Prostate gland (tissue), 2 donors: ENCODE results near the gene BATF2. TPM values are rescaled to one million over a fixed set of nuclear protein-coding genes. Genes with fewer than 3 reads are reported as not detected.
"Not testable (repeated sequence)": the region's sequence is repeated elsewhere in the genome, so short reads cannot be mapped to it uniquely, and the experiment has no call there.

ENCODE experiments used
- DNase-seq: peaks from one replicate; pipeline ENCODE4 v3.0.0-alpha.2; 2019; ENCODE audit warnings: low spot score
- H3K27ac ChIP-seq, 2 donors: fragments of 200-600 bp; sonication (generic); 2 replicates each; pipeline ENCODE4 v1.5.1; 2017 to 2019
- H3K27me3 ChIP-seq: fragments of 200-600 bp; sonication (generic); replicated peaks from 2 replicates; pipeline ENCODE4 v1.5.1; 2019; ENCODE audit not compliant: insufficient read depth
- H3K36me3 ChIP-seq, 2 donors: fragments of 200-600 bp; sonication (generic); 1 replicate in 1 of 2; 2 replicates in 1 of 2; pipeline versions ENCODE4 v1.5.1 to v1.8.1; 2017 to 2019
- H3K4me1 ChIP-seq: fragments of 200-600 bp; sonication (generic); replicated peaks from 2 replicates; pipeline ENCODE4 v1.5.1; 2019
- H3K4me3 ChIP-seq, 2 donors: fragments of 200-600 bp; sonication (generic); 2 replicates each; pipeline ENCODE4 v1.5.1; 2017 to 2019
- H3K9me3 ChIP-seq: fragments of 200-600 bp; sonication (generic); 2 replicates; pipeline ENCODE4 v1.5.1; 2017
- POLR2A ChIP-seq: fragments of 450-650 bp; IDR thresholded peaks from one replicate; pipeline ENCODE4 v1.6.1; 2016; ENCODE audit warnings: antibody characterized with exemption, mild to moderate bottlenecking
- POLR2AphosphoS5 ChIP-seq: sonication (generic); formaldehyde crosslinking; IDR thresholded peaks from one replicate; pipeline ENCODE4 v1.6.1; 2017; ENCODE audit warnings: antibody characterized with exemption
- WGBS: methylation state at CpG from one replicate; pipeline ENCODE4 v1.1.5; 2018; 5-methylcytosine and 5-hydroxymethylcytosine counted together
- intact Hi-C: fragments of 100-400 bp; cut with DNase I; formaldehyde crosslinking; loops from one replicate; pipeline ENCODE4 v1.14.2; 2022
- total RNA-seq, 2 donors: library from RNA; depleted of rRNA; stranded (reverse); fragments of >200 nt; gene quantifications; one replicate each; pipeline ENCODE4 v1.1.0, GENCODE V29; 2016
- TF ChIP-seq, protein P1 (sequence below), 4 experiments: fragments of 200-600 bp in 2 of 4; fragments of 450-650 bp in 2 of 4; sonication (generic) in 2 of 4; IDR thresholded peaks; 1 replicate in 3 of 4; 2 replicates in 1 of 4; pipeline ENCODE4 v1.5.1; 2016 to 2019; ENCODE audit warnings: antibody characterized with exemption in 4 of 4, mild to moderate bottlenecking in 2 of 4, moderate library complexity in 2 of 4

BATF2 gene
- total RNA-seq, 2 donors from 2014 or later: 1.5 TPM

DNA sequence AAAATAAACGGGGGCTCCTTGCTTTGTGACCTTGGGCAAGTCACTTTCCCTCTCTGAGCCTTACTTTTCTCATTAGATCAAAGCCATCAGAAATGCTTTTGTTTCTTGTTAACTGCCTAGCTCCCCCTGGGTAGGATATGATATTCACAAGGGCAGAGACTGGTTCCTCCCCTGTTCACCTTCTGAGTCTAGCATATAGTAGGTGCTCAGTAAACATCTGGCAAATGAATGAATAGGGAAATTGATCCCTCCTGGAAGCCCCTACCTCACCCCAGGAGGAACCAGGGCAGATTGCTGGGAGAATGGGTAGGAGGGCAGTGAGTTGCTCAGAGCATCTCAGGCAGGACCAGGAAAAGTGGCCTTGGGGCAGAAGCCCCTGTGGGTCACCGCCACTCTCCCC is 37.7 kb upstream of the BATF2 start:
- TF ChIP-seq, protein P1, sequence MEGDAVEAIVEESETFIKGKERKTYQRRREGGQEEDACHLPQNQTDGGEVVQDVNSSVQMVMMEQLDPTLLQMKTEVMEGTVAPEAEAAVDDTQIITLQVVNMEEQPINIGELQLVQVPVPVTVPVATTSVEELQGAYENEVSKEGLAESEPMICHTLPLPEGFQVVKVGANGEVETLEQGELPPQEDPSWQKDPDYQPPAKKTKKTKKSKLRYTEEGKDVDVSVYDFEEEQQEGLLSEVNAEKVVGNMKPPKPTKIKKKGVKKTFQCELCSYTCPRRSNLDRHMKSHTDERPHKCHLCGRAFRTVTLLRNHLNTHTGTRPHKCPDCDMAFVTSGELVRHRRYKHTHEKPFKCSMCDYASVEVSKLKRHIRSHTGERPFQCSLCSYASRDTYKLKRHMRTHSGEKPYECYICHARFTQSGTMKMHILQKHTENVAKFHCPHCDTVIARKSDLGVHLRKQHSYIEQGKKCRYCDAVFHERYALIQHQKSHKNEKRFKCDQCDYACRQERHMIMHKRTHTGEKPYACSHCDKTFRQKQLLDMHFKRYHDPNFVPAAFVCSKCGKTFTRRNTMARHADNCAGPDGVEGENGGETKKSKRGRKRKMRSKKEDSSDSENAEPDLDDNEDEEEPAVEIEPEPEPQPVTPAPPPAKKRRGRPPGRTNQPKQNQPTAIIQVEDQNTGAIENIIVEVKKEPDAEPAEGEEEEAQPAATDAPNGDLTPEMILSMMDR (IDR thresholded peaks at IDR 0.05): no peak
- TF ChIP-seq POLR2A (no peak), POLR2AphosphoS5 (no peak)
- Histone ChIP-seq H3K4me3 (no peak overlapping the region), H3K36me3 (peaks cover 13 to 14% of the 10 kb centered on the region in 2 donors), H3K27ac (no peak overlapping the region), H3K4me1 (no peaks in the 10 kb centered on the region), H3K27me3 (no peaks in the 10 kb centered on the region), H3K9me3 (no peaks in the 10 kb centered on the region)
- DNase-seq: no peak
- intact Hi-C loops: no loop called here
- WGBS: 88% methylated on average over 2 of the region's 2 CpGs

DNA sequence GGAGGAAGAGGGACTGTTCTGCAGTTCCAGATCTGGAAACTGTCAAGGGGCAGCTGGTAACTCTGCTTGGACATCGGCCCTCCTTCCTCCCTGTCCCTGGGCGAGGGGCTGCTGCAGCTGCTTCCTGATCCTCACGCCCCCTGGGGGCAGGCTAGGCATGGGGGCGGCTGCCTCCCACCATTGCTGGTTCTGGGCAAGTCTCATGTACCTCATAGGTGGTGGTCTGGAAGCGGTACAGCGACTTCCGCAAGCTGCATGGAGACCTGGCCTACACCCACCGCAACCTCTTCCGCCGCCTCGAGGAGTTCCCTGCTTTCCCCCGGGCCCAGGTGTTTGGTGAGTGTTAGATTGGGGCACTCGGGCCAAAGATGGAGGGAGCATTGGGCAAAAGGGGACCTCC is 35.4 kb upstream of the BATF2 start:
- peaks cover 8 to 13% of the 10 kb centered on the region in 2 donors for H3K36me3 ChIP-seq
- H3K4me1 ChIP-seq: peaks cover 5% of the 10 kb centered on the region
- DNase-seq: no peak
- H3K9me3 ChIP-seq: no peaks in the 10 kb centered on the region
- no peak overlapping the region for H3K4me3 ChIP-seq
- TF ChIP-seq POLR2AphosphoS5 (no peak), POLR2A (no peak)
- TF ChIP-seq, protein P1 (IDR thresholded peaks at IDR 0.05): no peak
- H3K27me3 ChIP-seq: no peaks in the 10 kb centered on the region
- no peak overlapping the region for H3K27ac ChIP-seq
- 85% methylated on average over 13 of the region's 13 CpGs for WGBS
- intact Hi-C loops: no loop called here

DNA sequence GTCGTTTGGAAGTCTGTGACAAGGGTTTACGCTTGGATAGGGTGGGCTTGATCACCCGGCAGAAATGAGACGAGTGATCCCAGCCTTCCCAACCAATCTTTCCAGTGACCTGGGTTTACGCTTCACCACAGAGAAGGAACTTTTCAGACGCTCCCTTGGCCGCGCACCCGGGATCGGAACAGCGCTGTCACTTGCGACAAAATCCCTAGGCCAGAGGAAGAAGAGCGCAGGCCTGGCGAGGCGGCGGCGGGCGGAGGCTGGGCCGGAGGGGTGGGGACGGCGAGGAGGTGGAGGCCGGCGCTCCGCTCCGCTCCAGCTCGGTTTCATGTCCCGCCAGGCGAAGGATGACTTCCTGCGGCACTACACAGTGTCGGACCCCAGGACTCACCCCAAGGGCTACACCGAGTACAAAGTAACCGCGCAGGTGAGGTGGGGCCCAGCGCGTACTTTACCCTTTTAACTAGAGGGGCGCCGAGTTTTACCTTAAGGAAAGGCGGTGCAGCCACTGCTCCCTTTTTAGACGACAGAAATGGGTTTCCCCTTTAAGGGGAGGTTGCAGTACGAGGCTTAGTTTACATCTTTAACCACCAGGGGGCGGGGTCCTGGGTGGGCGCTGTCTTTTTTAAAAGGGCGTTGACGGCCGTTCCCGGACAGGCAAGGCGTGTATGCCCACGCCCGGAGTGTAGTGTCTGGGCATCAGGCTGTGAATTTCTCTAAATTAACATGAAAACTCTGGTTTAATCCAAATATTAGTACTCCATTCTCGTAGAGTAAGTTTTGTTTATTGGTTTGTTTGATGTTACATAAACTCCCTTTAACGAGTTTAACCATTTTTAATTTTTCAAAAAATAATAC is 30.7 kb upstream of the BATF2 start, which contains the start of gene SNX15:
Gene SNX15 (plus strand): TSS at position 227 of the 855 bp plus-strand sequence. CDS start 99 bp downstream, at position 326.
- intact Hi-C loops: no loop called here
- no peaks in the 10 kb centered on the region for H3K27me3 ChIP-seq
- WGBS: under 1% methylated on average over 40 of the region's 51 CpGs
- H3K36me3 ChIP-seq: no peaks in the 10 kb centered on the region
- no peaks in the 10 kb centered on the region for H3K9me3 ChIP-seq
- peak within 1 kb of the TSS; percentile 42 to 57 for H3K4me3 ChIP-seq
- DNase-seq: peak; percentile 94
- peak; percentile 60 for TF ChIP-seq POLR2A
- TF ChIP-seq, protein P1 (IDR thresholded peaks at IDR 0.05): peak; percentile 67 to 86 (median 78)
- peak; percentile 90 for TF ChIP-seq POLR2AphosphoS5
- peaks cover 5% of the 10 kb centered on the region for H3K4me1 ChIP-seq
- H3K27ac ChIP-seq: peak within 1 kb of the TSS; percentile 87 to 92

DNA sequence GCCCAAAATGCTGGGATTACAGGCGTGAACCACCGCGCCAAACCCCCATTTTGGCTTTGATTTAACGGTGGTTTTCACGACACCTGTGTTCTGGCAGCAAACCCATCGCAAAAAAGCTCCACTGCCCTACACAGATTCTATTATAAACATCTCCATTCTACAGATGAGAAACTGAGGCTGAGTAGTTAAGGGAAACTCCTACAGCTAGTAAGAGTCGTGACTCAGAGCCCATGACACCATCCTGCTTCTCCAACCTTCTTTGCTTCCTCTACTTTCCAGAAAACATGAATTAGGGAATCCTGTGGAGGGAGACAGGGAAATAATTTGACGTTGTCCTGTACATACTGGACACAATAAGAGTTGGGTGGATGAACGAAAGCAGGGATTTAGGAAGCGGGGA is 30.0 kb upstream of the BATF2 start:
- TF ChIP-seq POLR2A: no peak
- TF ChIP-seq, protein P1 (IDR thresholded peaks at IDR 0.05): no peak
- TF ChIP-seq POLR2AphosphoS5: no peak
- intact Hi-C loops: no loop called here
- peaks cover 5% of the 10 kb centered on the region for H3K4me1 ChIP-seq
- no peak for DNase-seq
- peak overlapping the region; percentile 87 to 92 for H3K27ac ChIP-seq
- no peaks in the 10 kb centered on the region for H3K36me3 ChIP-seq
- no peaks in the 10 kb centered on the region for H3K27me3 ChIP-seq
- peak overlapping the region in 1 of 2 donors; percentile 57 for H3K4me3 ChIP-seq
- WGBS: 51% methylated on average over 10 of the region's 10 CpGs
- no peaks in the 10 kb centered on the region for H3K9me3 ChIP-seq

DNA sequence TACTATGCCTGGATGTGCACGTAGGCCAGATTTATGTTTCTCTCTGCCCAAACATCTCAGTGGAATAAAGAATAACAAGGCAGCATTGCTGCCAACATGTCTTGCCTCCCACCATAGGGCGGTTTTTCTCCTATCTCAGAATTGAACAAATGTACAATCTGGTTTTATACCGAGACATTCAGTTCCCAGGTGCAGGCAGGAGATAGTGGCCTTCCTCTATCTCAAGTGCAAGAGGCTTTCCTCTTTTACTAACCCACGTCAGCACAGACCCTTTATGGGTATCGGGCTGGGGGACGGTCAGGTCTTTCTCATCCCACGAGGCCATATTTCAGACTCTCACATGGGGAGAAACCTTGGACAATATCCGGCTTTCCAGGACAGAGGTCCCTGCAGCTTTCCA is 26.7 kb upstream of the BATF2 start:
- intact Hi-C loops, H3K4me1 ChIP-seq, H3K36me3 ChIP-seq, H3K27ac ChIP-seq, H3K9me3 ChIP-seq, H3K27me3 ChIP-seq, DNase-seq, H3K4me3 ChIP-seq: not testable (repeated sequence)
- 74% methylated on average over 8 of the region's 8 CpGs for WGBS
